HT-29 (cell line): Measurements from ENCODE around the gene FXR1. TPM values are rescaled to one million over a fixed set of nuclear protein-coding genes. Genes with fewer than 3 reads are reported as not detected.
"Not testable (repeated sequence)": the region's sequence is repeated elsewhere in the genome, so short reads cannot be mapped to it uniquely, and the experiment has no call there.

Experiments used
- DNase-seq: peaks from one replicate; pipeline ENCODE4 v3.0.0-alpha.2; 2015; ENCODE audit warnings: low spot score
- total RNA-seq: library from RNA; depleted of rRNA; stranded (reverse); fragments of >200 nt; shearing (Covaris generic); gene quantifications from 2 replicates; pipeline ENCODE4 v1.2.3, GENCODE V29; 2014; rRNA removed

The FXR1 gene
- 44.9 and 54.4 TPM in 2 replicates for total RNA-seq

DNA sequence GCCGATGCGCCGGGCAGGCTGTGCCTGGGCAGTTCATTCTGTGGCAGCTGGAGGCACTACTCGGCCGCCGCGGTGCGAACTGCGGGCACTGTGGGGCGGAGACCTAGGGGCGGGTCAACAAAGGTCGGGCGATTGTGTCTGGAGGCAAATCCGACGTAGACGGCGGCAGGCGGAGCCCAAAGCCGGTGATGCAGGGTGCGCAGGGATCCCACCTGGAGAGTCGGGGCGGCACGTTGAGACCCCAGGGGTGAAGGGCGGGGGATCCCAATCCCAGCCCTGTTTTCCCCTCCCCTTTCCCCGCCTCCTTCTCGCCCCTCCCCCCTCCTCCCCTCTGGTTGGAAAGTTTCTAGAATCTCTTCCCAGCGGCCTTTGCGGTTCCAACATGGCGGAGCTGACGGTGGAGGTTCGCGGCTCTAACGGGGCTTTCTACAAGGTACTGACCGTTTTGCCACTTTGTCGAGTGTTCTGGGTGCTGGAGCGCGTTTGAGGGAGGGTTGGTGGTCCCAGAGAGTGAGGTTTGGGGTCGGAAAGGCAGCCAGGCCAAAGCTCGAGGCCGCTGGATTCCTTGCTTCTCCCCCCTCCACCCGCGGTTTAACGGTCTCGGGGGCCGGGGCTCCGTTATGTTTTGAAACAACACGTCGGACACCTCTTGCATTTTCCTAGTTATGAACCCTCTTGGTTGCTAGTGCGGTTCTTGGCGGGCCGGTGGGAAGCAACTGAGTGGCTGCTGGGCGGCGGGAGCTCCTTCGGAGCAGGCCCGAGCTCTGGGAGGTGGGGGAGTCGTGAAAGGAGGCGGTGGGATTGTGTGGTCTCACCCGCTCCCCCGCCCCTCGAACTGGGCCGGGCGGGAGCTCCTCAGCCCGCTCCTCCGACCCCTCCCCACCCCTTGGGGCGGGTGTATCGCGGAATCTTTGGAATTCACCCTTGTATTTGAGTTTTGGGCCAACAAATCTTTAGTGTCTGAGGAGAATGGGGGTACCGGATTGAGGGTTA, at the start of gene FXR1:
FXR1 (plus strand) TSS at position 367 of the 993 bp plus-strand sequence; CDS start at position 383, 16 bp downstream.
- peak; percentile 90 for DNase-seq

DNA sequence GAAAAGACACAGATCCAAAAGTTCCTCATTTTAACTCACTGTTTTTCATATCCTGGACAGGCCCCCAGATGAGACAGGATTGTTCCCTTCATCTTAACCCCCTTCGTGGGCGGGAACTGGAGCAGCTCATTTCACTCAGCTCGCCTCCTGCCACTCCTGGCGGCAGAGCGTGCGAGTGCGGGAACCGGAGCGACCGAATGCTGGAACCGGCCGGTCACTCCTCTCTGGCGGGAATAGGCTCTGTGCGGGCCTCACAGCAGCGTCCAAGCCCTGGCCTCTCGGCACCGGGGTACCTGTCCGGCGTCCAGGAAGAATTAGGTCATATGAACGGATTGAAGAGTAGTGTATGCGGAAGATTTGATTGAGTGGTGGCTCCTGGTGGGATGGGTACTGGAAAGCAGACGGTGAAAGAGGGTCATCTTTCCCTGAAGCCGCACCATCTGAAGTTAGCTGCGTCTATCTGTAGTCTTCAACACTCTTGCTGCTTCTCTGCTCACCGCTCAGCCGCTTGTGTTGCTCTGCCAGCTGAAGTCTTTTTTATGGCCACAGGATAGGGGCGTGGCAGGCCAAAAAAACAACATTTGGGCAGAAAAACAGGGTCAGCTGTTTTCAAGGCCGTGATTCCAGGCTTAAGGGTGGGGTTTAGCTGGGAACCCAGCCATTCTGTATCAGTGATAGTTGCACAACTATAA, 42.3 kb upstream of the FXR1 start:
- no peak for DNase-seq

DNA sequence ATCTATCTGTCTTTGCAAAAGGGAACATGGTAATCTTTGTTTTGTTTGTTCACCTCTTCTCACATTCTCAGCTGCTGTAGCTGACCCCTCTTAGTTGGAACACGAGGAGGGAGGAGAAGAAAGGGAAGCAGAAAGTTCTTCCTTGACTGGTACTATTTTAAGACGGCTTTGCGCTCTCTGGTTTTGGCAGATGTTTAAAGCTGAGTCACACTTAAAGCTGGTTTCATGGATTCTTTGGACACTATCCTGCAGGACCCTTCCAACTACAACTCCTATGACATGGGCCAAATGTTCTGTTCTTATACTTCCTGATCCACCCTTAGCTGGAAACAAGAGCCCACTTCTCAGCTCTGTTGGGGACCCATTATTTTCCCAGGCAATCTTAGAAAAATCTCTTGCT, 40.6 kb upstream of the FXR1 start:
- no peak for DNase-seq

DNA sequence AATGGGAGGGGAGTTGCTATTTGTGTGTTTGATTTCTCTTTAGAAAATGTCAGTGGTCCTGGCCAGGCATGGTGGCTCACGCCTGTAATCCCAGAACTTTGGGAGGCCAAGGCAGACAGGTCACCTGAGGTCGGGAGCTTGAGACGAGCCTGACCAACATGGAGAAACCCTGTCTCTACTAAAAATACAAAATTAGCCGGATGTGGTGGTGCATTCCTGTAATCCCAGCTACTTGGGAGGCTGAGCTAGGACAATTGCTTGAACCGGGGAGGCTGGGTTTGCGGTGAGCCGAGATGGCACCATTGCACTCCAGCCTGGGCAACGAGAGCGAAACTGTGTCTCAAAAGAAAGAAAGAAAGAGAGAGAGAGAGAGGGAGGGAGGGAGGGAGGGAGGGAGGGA, 40.0 kb upstream of the FXR1 start:
- DNase-seq, result not testable (repeated sequence)

DNA sequence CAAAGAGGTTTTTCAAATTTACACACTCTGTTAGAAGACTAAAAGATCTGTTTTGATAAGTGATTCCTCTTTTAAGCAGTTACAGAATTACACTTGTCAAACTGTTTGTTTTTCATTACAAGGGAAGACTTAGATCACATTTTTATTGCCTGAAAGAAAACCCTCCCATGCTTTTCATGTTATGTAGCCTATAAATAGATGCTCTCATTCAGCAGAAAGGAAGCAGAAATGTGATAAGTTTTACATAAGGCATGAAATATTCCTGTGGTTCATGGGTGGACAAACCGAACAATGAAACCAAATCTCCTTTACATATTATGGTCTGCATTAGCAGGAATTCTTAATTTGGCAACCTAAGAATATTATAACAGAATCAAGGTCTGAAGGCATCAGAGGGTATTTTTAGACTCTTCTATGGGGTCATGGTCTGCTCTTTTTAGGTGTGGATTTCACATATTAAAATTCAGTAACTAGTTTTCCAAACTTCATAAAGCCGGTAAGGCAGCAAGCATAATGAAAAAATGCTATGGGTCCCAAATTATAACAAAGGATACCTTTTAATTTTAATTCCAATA, 37.3 kb upstream of the FXR1 start:
- no peak for DNase-seq

DNA sequence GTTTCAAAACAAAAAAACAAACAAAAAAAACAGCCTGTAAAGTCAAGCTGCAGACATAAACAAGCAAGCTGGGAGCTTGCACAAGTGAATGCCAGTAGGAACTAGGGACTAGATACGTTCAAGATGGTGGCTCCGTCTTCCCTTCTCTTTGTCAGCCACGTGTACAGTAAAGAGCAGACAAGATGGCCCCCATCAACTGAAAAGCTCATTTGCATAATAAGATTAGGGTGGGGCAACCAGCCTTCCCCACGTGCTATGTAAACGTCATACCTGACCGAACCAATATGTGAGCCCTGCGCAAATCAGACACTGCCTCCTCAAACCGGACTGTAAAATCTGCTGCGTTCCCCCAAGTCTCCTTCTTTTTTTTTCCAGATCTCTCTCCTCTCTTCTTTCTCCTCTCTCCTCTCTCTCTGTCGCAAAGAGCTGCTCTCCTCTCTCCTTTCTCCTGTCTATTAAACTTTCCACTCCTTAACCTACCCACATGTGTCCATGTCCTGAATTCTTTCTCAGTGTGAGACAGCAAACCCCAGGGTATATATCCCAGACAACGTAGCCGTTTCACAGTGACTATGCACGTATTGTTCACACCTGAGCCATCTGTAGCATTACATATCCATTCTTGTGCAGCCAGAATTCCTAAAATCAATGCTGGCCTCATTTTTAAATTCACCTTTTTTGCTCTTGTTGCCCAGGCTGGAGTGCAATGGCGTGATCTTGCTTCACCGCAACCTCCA, 31.2 kb upstream of the FXR1 start:
- DNase-seq, result no peak

DNA sequence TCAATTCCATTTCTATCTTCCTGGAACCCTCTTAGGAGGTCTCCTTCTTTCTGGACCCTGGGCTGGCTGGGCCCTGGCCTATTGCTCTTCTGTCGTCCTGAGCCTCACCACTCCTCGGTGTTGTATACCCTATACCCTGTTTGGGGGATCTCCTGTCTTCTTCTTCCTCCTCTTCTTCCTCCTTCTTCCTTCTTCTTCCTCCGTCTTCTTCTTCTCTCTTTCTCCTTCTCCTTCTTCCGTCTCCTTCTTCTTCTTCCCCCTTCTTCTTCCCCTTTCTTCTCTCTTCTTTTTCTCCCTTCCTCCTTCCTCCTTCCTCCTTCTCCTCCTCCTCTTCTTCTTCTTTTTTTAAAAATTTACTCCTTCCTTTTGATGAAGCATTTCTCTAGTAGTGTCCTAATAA, 30.4 kb upstream of the FXR1 start:
- DNase-seq, result no peak

DNA sequence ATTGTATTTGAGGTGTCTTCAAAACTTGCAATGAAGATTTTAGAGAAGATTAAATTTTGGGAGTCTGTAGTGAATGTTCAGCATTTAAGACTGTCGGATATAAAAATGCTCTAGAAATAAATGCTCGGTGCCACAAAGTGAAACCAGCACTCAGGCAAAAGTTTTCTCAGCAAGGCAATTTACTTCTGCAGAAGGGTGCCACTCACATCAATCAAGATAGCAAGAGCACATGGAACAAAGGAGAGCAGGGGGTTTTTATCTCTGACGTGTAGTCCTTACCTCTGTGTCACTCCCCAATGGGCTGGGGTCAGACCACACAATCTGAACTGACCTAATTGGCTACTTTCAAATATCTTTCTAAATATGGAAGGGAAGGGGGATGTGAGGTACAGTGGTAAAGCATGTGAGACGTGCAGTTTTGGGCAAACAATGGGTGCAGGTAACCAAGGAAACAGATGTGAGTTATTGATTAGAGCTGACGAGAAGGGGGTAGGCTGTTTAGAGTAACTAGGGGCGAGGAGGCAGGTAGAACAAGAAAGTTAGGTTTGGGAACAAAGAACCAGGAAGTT, 23.4 kb upstream of the FXR1 start:
- no peak for DNase-seq

DNA sequence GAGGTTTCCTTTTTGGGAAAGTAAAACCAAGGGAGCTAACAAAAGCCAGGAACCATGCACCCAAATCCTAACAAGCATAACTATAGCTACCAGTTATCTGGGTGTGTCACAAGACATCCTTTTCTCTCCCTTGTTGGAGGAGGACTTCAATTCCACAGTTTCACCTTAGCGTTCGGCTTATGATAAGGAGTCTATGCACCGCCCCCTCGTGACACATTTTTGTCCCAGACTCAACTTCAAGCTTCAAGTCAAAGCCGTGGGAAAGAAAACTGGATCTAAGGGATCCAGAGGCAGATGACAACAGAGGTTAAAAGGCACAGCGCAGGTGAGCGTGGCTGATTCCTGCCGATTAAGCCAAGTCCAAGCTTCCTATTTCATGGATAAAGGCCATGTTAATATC, 13.9 kb upstream of the FXR1 start:
- DNase-seq, result no peak

DNA sequence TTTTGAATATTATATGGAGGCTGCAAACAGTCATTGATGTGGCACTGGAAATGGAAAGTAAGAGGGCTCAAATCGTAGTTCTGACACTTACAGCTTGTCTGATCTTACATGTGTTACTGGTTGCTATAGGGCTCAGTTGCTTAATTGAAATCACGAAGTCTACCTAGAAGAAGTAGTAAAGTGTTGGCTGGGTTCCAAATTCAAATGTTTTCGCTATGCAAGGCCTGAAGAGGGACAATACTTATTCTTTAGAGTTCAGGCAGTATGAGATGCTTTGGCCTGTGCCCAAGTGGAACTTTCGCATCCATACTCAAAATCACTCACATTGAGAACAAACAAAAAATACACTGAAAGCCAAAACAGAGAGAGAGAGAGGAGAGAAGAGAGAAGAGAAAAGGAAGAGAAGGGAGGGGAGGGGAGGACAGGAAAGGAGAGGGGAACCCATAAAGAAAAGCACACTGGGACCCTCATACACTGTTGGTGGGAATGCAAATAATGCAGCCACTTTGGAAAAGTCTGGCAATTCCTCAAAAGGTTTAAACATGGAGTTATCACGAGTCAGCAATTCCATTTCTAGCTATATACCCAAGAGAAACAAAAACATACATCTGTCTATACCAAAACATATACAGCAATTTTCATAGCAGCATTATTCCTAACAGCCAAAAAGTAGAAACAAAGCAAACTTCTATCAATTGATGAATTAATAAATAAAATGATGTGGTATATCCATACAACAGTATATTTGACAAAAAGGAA, 2.9 kb upstream of the FXR1 start:
- DNase-seq, result no peak

DNA sequence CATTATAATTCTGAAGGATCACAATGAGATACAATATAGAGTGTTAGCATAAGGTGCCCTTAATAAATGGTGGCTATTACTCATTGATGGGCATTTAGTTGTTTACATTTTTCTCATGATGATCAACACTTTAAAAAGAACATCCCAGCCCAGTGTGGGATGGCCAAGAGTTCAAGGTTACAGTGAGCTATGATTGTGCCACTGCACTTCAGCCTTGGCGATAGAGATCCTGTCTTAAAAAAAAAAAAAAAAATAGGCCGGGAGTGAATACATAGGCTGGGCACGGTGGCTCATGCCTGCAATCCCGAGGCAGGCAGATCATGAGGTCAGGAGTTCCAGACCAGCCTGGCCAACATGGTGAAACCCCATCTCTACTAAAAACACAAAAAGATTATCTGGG, 1.6 kb upstream of the FXR1 start:
- DNase-seq, result no peak

DNA sequence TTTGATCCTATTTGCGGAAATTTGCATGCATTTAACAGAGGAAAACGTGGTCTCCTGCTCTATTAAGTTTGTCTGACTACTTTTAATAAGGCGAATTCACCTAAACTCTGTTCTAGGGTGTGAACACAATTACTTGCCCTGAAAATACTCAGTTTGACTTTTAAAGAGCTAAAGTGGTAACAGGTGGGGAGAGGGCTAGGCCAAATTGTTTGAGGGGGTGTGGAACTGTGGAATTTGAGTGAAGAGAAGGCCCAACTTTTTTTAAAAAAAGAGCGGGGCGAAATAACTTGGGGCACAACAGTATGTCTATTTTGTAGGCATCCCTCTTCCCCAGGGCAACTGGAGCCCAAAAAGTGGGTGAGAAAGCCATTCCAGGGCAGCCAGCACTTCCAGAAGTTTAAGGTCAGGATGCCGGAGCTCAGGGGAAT, 580 bp upstream of the FXR1 start:
- no peak for DNase-seq

DNA sequence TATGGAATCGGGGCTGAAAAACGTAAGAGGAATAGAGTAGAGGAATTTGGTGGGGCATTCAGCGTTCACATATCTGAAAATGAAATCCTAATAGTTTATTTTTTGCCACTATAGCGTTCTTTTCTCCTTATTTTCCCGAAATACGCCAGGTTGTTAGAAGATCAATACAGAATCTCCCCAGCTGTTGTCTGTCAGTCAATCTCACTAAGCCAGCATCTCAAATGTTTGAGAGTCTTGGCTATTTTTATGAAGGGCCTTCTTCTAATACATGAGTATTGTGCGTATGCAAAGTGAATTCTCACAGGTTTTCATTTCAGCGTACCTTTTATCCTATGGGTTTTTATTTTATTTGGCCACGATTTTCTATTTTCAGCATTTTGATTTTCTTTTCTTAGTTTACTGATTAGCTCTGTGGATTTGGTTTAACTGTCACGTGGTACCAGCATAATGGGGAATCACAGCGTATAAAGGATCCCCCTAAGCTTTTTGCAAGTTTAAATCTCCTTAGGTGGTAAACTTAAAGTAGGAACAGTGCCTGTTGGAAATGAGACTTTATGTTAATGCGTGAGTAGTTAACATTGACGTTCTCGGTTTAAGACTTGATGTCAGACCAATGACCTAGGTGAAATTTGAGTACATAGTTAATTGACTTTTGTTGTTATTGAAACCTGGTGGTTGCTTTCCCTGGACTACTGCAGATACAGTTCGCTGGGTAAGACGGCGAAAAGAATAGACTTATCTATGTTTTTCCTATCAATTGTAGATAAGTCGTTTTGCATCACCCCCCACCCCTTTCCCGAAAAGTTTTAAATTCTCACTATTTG, 1.3 kb downstream of the FXR1 start:
- peak; percentile 6 for DNase-seq

DNA sequence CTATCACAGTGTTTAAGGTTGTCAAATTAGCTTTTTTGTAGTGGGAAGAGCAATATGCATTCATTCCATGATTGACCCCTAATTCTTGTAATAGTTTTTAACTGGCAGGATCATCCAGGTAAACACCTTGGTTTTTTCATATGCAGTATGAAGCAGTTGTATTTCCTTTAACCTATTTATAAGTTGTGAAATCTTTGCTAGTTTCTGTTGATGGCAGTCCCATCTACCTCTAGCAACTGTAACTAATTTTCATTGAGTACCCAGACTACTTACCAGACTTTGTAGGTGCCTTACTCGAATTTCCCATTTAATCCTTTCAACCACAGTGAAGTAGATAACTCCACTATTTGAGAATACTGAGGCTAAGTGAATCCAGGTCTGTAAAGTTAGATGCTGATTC, 6.1 kb downstream of the FXR1 start:
- DNase-seq, result no peak

DNA sequence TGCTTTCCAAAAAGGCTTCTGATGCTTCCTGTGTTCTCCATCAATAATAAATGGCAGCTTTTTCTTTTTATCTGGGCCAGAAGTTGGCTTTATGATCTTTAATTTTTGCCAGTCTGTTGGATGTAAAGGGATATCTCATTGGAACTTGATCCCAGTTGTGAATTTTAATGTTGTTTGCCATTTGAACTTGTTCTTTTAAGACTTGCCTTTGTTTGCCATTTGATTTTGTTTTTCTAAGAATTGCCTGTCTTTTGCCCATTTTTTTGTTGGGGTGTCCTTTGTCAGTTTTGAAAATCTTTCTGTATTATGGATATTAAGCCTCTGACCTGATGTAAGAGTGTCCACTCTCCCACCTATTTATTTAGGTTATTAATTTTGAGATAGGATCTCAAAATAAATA, 9.8 kb downstream of the FXR1 start:
- no peak for DNase-seq

DNA sequence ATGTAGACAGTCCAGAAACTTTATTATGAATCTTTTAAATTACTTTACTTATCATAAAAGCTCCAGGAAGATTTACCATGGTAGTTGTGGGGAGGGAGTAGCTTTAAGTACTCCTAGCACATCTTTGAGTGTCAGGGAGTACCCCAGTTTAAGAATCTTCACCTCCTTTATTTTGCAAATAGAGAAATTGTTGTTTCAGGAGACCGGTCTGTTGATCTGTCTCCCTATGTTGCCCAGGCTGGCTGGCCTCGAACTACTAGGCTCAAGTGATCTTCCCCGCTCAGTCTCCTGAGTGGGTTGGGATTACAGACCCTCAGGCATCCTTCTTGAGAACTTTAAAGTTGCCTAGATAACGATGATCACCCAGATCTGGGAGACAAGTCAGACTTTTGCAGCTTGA, 11.1 kb downstream of the FXR1 start:
- DNase-seq, result no peak

DNA sequence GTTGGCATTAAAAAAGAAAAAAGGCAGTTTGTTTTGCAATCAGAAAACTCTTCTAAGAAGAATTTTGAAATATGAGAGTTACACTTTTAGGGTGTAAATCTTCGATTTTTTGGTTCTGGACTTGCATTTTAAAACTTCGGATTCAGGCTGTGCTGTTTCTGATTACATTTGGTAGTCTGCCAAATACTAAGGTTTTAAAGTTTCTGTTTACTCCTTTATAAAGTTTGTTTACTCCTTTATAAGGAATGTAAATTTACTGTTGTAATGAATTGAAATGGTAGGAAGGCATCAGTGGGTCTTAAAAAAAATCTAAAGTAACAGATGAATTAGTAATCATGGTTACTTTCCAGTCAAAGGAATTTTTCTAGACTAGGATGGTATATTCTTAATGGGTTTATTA, 14.1 kb downstream of the FXR1 start:
- DNase-seq, result no peak

DNA sequence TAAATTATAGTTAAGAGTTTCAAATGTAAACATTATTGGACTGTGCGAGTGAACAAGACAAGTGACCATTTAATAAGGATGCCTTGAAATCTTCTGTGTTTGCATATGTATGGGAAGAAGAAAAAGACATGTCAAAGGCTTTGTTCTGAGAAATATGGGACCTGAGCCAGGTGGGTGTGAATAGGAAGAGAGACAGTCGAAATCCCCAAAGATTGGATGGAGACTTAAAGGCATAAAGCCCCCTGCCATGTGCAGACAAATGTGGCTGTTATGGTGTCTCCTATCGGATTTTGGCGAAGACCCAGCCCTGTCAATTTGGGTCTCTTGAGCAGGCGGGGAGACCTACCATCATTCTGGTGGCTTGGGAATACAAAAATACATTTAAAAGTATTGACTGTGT, 16.9 kb downstream of the FXR1 start:
- DNase-seq, result no peak

DNA sequence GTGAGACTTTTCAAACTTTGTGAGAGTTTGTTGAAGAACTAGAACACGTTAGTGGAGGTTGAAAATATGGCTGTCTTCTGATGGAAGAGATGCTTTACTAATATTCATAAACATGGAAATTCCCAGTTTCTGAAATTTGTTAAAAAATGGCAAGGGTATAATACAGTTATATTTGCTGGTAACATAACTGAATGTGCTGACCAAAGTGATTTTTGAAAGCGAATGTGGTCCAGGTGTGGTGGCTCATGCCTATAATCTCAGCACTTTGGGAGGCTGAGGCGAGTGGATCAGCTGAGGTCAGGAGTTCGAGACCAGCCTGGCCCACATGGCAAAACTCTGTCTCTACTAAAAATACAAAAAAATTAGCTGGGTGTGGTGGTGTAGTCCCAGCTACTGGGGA, 18.1 kb downstream of the FXR1 start:
- DNase-seq, result no peak

DNA sequence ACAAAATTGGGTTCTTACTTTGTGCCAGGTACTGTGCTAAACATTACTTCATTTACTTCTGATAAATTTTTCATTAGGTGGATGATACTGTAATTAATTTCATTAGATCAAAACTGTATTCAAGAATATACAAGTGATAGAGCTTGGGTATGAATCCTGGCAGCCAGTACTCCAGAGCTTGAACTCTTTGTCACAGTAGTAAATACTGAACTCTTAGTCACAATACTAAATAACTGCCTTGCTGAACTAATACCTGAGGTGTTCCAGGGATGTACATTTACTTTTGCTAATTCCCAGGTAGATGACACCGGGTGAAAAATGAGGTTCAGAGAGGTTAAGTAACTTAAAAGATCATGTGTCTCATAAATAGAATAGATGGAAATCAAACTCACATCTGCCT, 20.3 kb downstream of the FXR1 start:
- no peak for DNase-seq
